ENCODE measurements around the gene NUMA1. TPM values are rescaled to one million over a fixed set of nuclear protein-coding genes. Genes with fewer than 3 reads are reported as not detected.

The NUMA1 gene
- total RNA-seq, 1 donor from 2014 or later: 85.7 TPM

GRCh38 chr11:72075109-72075508 is 5.2 kb downstream of the NUMA1 start:
- intact Hi-C loops (cut with micrococcal nuclease): no loop called here
- no peak for DNase-seq
- ATAC-seq: no peak

GRCh38 chr11:72072348-72072747 is 8.0 kb downstream of the NUMA1 start:
- DNase-seq (no peak), ATAC-seq (no peak)
- intact Hi-C loops (cut with micrococcal nuclease): no loop called here

- intact Hi-C loops (cut with micrococcal nuclease): no loop called here
- ATAC-seq: no peak
- no peak for DNase-seq
These were observed 9.9 kb downstream of the NUMA1 start for GRCh38 chr11:72070491-72070890.

- peak; percentile 97 for ATAC-seq
- peak; percentile 83 for DNase-seq
- intact Hi-C loops (cut with micrococcal nuclease): no loop called here
These were observed 10.5 kb downstream of the NUMA1 start for GRCh38 chr11:72069787-72070251.

GRCh38 chr11:72069200-72069599 is 11.1 kb downstream of the NUMA1 start:
- ATAC-seq (peak; percentile 42), DNase-seq (no peak)
- intact Hi-C loops (cut with micrococcal nuclease): no loop called here

- DNase-seq: no peak
- intact Hi-C loops (cut with micrococcal nuclease): no loop called here
- no peak for ATAC-seq
These were observed 12.7 kb downstream of the NUMA1 start for GRCh38 chr11:72067676-72068075.

- no peak for ATAC-seq
- intact Hi-C loops (cut with micrococcal nuclease): no loop called here
- no peak for DNase-seq
These were observed 13.1 kb downstream of the NUMA1 start for GRCh38 chr11:72067266-72067665.

GRCh38 chr11:72066855-72067254 is 13.5 kb downstream of the NUMA1 start:
- ATAC-seq (no peak), DNase-seq (no peak)
- intact Hi-C loops (cut with micrococcal nuclease): no loop called here

- ATAC-seq: no peak
- intact Hi-C loops (cut with micrococcal nuclease): no loop called here
These were observed 18.5 kb downstream of the NUMA1 start for GRCh38 chr11:72061739-72062396.

GRCh38 chr11:72058416-72059034 is 21.8 kb downstream of the NUMA1 start:
- intact Hi-C loops (cut with micrococcal nuclease): no loop called here
- ATAC-seq (peak; percentile 46), DNase-seq (no peak)

More at GRCh38 chr11:72061739-72062396, 18.5 kb downstream of the NUMA1 start:
- no peak for DNase-seq

- intact Hi-C loops (cut with micrococcal nuclease): no loop called here
- ATAC-seq (peak; percentile 31), DNase-seq (no peak)
These were observed 31.4 kb downstream of the NUMA1 start for GRCh38 chr11:72048766-72049460.

GRCh38 chr11:72045849-72046248 is 34.5 kb downstream of the NUMA1 start:
- intact Hi-C loops (cut with micrococcal nuclease): no loop called here
- ATAC-seq: no peak
- DNase-seq: no peak

- DNase-seq (no peak), ATAC-seq (no peak)
- intact Hi-C loops (cut with micrococcal nuclease): loop anchor here (5.0 kb wide), 1 partner anchor 40 kb away; the partner anchor contains the start of genes LRRC51 and NUMA1
These were observed 38.1 kb downstream of the NUMA1 start for GRCh38 chr11:72042064-72042745.

GRCh38 chr11:72041364-72042063 is 38.8 kb downstream of the NUMA1 start:
- intact Hi-C loops (cut with micrococcal nuclease): loop anchor here (5.0 kb wide), 1 partner anchor 41 kb away; the partner anchor contains the start of genes LRRC51 and NUMA1
- DNase-seq (peak; percentile 88), ATAC-seq (peak; percentile 77)

- intact Hi-C loops (cut with micrococcal nuclease): loop anchor here (5.0 kb wide), 1 partner anchor 42 kb away; the partner anchor contains the start of genes LRRC51 and NUMA1
- peak; percentile 81 for ATAC-seq
- DNase-seq: peak; percentile 98
These were observed 39.6 kb downstream of the NUMA1 start for GRCh38 chr11:72040491-72041363.

- intact Hi-C loops (cut with micrococcal nuclease): loop anchor here (5.0 kb wide), 1 partner anchor 42 kb away; the partner anchor contains the start of genes LRRC51 and NUMA1
- ATAC-seq (no peak), DNase-seq (no peak)
These were observed 40.4 kb downstream of the NUMA1 start for GRCh38 chr11:72039856-72040401.

GRCh38 chr11:72039031-72039855 is 41.1 kb downstream of the NUMA1 start:
- ATAC-seq: no peak
- DNase-seq: peak; percentile 40
- intact Hi-C loops (cut with micrococcal nuclease): no loop called here
